GM18870 (cell line): ENCODE measurements around the gene COX4I2.

Source experiments
- ATAC-seq: cut with Tn5 transposase; IDR thresholded peaks from one replicate; pipeline ENCODE4 v1.9.1; 2021; ENCODE audit warnings: moderate library complexity; ENCODE audit not compliant: unreplicated experiment

Gene COX4I2

DNA sequence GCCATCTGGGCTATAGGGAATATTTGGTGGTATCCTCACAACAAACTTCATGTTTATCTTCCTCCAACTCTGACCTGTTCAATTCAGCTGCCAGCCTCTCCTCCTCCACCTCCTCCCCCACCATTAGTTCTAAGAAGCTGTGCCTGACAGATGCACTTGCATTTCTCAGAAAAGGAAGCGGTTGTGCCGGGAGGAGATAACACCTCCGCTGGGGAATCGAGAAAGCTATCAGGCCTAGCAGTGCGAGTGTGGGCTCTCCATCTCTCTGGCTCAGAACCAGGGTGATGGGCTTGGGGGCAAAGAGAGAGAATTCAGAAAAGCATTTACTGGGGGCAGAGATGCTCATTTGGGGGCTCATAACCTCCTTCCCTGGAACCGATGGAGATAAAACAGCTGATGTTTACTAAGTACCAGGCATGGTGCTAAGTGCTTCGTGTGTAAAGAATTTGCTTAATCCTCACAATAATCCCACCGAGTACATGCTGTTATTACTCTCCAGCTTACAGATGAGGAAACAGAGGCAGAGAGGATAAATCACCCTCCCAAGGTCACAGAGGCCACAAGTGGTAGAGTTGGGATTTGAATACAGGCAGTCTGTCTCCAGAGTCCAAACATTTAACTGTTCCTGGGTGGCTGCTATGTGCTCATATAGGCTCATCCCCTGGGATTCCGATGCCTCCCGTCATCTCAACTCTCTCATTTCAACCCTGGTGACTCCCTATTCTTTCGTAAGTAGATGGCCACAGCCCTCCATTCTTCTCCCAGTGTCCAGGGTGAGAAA is 38.3 kb downstream of the COX4I2 start:
- no peak for ATAC-seq

DNA sequence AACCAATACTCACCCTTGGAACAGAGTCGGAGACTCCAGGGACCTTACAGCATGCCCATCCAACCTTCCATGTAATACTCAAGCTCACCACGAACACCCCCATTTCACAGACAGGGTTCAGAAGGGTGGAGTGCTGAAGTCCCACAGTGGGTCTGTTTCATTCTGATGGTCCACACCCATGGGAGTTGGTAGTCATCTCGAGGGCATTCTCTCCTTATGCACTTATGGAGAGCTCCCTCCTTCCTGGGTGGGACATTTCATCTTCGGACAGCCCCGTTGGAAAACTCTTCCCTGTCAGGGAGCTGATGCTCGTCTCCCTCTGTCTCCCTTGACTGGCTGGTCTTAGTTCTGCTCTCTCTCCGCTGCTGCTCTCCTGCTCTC is 38.9 kb downstream of the COX4I2 start:
- no peak for ATAC-seq

DNA sequence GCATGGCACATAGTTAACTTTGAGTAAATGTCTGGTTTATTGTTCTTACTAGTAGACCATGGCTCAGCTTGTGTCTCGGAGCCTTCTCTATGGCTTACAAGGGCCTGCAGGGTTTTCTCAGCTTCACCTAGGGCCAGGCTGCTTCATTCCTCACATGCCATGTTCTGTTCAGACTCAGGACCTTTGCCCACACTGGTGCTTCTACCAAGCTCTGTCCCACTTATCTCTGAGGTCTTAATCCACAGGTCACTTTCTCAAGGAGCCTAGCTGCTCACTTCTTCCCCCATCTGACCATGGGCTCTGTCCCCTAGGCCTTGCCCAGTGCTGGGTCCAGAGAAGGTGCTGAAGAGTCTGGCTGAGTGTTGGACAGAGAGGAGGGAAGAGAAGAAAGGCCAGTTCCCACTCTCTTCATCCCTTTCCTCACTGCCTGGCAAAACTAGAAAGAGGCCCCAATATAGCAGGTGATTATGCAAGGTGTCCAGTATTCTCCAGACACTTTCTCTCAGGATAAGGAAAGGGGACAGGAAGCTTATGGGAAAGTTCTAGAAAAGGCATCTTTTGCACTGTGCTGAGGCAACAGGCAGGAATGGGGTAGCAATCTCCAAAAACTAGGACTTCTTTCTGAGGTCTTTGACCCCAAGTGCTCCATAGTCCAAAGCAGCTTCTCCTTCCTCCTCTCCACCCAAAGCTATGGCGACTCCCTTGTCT is 40.0 kb downstream of the COX4I2 start:
- no peak for ATAC-seq

DNA sequence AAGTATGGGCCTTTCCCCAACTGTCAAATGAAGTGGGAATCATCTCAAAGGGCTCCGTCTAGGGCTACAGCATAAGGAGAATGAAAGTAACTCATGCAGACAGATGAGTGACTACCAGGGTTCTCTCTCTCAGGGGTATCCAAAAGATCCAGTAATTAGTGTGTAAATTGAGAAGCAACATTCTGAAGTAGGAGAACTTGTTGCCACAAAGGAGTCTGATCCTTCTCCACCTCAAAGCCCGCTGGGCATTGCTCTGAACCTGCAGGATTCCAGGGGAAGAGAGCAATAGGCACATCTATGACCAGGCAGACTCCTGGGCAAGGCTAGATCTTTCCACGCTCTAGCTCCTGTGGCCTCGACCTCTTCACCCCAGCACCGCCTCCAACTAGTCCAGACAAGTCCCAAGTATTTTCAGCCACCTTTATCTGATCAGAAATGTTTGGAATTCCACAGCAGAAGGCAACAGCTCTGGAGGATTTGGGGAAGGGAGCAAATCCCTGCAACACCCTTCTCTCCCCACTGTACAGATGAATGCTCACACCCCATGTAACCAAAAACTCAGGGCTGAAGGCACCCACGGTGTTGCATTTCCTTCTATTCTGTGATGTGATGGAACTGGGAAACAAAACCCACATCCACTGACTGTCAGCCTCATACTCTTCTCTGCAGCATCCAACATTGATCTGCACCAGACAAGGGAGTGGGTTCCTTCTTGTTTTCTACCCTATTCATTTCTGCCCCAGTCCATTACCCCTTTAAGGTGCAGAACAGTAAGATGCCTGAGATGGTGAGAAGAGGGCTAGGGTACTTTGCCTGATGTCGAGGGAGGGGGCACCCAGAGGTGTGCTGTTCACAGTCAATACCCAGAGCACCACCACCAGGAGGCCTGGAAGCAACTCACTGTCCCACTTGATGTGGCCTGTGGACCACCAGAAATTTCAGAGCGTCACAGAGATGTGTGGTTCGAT is 41.0 kb downstream of the COX4I2 start:
- ATAC-seq, result no peak

DNA sequence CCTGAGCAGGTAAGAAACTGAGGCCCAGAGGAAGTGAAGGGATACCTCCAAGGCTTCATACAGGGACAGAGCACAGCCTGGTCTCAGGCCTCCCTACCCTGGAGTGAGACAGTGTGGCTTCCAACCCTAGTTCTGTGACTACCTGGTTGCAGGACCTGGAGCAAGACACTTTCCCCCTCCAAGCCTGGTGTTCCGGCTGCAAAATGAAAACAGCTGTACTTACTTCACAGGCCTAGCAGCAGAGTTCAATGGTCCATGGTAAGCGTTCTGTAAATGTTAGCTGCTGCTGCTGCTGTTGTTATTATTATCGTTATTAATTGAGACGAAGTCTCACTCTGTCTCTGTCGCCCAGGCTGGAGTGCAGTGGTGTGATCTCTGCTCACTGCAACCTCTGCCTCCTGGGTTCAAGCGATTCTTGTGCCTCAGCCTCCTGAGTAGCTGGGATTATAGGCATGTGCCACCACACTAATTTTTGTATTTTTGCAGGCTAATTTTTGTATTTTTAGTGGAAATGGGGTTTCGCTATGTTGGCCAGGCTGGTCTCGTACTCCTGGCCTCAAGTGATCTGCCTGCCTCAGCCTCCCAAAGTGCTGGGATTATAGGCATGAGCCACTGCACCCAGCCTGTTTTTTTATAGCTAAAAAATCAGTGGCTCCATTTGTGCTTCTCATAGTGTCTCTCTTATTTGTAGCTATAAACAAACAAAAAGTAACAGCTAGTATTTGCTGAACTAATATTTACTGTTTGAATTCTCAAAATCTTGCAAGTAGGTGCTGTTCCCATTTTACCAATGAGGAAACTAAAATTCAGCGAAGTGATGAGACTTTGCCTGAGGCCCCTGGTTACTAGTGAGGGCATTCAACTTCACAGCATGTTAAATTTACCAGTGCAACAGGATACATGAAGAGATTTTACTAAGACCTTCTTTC is 41.9 kb downstream of the COX4I2 start:
- no peak for ATAC-seq

DNA sequence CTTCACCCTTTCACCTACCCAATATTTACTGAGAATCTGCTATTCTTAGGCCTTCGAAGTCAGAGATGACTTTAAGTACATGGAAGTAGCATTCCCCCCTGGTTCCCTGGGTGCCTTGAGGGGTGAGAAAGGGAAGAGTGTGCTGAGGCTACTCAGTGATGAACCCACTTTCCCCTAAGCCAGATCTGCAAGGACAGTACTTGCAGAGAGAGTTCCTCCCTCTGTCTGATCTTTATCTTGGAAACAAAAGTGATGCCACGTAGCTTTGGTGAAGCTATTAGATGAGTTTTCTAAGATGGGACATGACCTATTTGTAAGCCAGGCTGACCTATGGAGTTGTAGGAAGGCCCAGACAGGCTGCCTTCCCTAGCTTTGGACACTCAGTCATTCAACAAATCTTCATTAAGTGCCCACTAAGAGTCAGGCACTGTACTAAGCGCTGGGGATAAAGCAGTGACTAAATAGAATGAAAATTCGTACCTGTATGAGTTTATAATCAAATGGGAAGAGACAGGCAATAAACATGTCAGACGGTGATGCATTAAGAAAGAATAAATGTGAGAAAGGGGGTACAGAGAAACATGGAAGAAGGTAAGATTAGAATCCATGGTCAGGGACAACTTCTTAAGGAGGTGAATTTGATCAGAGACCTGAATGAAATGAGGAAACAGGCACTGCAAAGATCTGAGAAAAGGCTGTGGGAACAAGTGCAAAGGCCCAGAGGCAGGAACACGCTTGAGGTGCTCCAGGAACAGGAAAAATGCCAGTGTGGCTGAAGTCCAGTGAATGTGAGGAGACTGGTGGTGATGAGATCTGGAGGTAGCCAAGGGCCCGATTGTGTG is 42.8 kb downstream of the COX4I2 start:
- ATAC-seq, result no peak

DNA sequence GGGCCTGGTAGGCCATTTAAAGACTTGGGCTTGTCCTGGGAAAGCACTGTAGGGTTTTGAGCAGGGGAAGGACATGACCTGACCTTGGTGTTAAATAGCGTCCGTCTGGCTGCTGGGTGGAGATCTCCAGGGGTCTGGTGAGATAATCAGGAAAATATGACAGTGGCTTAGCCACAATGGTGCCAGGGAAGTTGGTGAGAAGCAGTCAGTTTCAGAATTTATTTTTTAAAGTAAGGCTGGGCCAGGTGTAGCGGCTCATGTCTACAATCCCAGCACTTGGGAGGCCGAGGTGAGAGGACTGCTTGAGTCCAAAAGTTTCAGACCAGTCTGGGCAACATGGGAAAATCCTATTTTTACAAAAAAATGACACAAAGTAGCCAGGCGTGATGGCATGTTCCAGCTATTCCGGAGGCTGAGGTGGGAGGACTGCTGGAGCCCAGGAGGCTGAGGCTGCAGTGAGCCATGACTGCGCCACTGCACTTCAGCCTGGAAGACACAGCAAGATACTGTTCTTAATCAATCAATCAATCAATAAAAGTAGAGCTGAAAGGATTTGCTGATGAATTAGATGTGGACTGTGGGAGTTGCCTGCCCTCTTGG is 43.5 kb downstream of the COX4I2 start:
- no peak for ATAC-seq

DNA sequence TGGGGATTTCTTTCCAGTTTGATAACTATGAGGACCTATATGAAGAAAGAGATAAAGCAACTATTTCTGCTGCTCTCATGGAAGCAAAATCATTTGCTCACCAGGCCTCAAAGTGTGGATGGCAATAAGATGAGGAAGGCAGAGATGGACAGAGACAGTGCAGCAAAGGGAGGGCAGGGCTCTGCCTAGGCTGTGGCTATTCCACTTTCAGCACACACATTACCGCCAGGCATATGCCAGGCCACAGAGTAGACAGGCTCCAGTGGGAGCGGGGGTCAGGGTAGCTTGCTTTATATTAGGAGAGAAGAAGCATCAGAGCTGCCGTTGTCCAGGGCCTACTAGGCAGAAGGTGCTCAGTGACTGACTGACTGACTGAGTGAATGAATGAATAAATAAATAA is 44.1 kb downstream of the COX4I2 start:
- ATAC-seq, result no peak

DNA sequence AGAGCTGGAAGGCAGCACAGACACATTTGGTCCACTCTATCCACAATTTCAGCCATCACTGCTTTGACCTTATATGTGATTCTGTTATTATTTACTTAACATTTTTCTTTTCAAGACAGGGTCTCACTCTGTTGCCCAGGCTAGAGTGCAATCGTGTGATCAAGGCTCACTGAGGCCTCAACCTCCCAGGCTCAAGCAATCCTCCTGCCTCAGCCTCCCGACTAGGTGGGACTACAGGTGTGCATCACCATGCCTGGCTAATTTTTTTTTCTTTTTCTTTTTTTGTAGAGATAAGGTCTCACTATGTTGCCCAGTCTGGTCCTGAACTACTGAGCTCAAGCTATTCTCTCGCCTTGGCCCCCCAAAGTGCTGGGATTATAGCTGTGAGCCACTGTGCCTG is 44.6 kb downstream of the COX4I2 start:
- no peak for ATAC-seq

DNA sequence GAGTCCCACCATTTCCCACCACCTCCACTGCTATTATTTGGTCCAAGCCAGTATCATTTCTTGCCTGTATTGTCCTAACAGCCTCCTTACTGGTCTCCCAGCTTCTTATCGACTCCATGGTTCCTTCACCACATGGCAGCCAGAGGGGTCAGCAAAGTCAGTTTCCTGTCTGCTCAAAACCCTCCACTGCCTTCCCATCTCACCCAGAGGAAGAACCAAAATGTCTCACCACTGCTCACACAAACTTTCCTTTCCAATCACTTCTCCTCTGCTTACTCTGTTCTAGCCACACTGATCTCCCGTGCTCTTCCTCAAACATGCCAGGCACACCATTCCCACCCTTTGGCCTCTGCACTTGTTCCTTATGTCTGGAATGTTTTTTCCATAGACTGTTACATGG is 45.2 kb downstream of the COX4I2 start:
- ATAC-seq, result no peak

DNA sequence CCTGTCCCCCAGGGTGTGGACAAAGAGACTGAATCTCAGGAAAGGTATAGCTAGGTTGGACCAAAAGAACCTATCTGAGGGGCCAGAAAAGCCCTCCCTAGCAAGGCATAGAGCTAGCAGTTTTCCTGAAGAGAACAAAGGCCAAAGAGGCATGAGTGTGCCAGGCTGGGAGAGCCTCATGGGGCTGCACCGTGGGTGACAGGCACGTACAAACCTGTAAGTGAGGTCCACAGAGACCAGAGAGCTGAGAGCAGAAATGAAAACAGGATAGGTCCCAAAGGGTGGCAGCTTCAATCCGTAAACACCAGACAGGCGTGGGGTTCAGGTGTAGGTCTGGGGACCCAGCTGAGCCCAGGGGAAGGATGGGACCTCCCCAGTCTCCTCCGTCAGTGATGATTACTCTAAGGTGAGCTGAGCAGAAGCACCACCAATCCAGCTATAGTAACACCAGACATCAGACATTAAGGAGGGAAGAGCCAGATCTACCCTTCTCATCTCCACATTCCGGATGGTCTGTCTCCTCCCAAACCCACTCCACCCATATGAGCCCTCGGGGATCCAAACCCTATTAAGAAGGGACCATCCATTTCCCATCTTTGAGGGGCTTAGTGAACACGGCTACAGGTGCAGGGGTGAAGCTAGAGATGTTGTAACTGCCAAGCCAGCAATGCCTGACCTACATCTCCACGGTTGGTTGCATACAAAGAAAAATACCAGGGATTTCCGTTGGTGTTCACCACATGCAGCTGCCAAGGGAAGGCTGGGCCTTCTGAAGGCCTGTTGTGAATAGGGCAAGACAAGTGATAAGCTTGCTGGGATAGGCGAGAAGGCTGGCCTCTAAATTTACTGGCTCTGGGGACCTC is 46.7 kb downstream of the COX4I2 start:
- peak; percentile 43 for ATAC-seq

DNA sequence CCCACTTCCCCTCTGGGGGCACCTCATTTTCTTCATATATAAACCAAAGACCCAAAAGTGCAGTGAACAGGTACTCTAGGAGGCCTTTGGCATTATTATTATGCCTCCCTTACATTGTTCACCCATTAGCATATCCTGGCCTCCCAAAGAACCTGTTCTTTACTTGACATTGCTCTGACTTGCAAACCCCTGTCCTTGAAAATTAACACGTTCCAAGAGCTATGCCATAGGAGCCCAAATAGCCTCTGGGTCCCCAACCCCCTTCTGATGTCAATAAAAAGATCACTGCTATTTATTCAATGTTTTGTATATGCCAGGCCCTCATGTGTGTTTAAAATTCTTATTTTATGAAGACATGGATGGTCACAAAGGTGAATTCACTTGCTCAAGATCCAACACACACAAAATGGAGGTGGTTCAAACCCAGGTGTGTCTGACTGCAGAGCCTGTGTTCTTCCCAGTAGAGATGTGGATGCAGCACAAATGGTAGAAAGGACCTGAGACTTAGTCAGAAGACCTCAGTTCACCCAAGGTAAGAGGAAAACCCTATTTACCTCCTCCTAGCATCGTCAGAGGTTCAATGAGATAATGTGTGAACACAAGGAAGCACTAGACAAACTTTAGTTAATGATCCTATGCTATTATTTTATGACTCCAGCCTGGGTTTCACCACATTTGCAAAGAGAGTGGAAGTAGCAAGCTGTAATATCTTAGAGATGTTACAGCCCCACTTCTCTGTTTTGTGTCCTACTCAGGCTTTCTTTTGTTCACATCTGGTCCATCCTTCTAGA is 48.3 kb downstream of the COX4I2 start:
- no peak for ATAC-seq

DNA sequence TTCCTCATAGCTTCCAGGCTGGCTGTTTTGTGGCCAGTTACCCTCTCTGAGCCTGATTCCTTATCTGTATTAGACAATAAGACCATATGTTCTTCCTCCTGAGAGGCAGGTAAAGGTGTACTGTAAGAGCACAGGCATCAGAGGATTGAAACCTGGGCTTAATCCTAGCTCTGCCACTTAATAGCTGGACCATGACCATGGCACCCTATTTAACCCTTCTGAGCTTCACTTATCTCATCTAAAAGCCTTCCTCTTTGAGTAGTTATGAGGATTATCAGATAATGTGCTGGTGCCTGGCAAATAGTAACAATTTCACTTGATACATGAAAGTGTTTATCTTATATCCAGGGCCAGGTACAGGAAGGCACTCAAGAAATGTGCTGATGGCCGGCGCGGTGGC is 50.1 kb downstream of the COX4I2 start:
- ATAC-seq, result no peak

DNA sequence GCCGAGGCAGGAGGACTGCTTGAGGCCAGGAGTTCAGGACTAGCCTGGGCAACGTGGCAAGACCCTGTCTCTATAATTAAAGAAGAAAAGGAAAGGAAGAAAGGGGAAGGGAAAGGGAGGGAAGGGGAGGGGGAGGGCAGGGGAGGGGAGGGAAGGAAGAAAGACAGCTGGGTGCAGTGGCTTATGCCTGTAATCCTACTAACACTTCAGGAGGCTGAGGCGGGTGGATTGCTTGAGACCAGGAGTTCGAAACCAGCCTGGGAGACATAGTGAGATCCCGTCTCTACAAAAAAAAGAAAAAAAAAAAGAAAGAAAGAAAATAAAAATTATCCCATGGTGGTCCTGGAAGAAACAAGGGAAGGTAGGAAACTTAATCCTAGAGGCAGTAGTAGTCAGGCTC is 51.4 kb downstream of the COX4I2 start:
- no peak for ATAC-seq

DNA sequence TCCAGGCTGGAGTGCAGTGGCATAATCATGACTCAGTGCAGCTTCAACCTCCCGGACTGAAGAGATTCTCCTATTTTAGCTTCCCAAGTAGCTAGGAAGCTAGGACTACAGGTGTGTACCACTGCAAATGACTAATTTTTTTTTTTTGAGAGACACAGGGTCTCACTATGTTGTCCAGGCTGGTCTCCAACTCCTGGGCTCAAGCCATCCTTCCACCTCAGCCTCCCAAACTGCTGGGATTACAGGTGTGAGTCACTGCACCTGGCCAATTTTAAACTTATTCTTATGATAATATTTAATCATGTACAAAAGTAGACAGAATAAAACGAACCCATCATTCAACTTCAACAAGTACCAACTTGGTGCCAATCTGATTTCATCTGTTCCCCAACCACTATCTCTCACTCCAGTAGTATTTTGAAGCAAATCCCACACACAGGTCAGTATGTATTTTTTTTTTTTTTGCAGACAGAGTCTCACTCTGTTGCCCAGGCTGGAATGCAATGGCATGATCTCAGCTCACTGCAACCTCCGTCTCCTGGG is 52.5 kb downstream of the COX4I2 start:
- ATAC-seq, result no peak

DNA sequence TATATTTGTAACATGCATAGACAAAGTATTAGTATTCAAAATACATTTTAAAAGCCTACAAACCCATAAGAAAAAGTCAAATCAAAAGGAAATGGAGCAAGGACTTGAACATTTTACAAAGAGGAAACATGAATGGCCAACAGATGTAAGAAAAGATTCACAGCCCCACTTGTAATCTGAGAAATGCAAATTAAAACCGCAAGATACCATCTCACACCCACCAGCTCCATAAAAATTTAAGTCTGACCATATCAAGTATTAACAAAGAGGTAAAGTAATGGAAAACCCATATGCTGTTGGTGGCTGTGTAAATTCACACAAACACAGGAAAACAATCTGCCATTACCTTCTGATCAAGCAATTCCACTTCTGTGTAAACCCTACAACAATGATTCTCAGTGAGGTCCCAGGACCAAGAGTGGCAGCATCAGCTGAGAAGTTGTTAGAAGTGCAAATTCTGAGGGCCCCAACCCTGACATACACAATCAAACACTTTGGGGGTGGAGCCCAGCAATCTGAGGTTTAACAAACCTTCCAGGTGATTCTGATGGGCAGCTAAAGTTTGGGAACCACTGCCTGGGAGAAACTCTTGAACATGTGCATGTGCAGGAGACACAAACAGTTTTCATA is 54.0 kb downstream of the COX4I2 start:
- ATAC-seq, result peak; percentile 51

DNA sequence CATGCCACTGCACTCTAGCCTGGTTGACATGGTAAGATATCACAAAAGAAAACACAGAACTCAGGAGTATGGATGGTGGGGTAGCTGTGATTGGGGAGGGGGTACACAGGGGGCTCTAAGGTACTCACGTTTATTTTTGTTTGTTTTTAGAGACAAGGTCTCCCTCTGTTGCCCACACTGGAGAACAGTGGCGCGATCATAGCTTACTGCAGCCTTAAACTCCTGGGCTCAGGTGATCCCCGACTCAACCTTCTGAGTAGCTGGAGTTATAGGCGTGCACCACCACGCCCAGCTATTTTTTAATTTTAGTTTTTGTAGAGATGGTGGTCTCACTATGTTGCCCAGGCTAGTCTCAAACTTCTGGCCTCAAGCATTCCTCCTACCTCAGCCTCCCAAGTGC is 55.7 kb downstream of the COX4I2 start:
- ATAC-seq, result no peak
